HFFc6 (cell line): Measurements from ENCODE around the gene PMFBP1. TPM values are rescaled to one million over a fixed set of nuclear protein-coding genes. Genes with fewer than 3 reads are reported as not detected.

ENCODE experiments used
- DNase-seq: peaks from one replicate; pipeline ENCODE4 v3.0.0-alpha.2; 2018
- H3K27ac Mint-ChIP-seq: 2 replicates; pipeline ENCODE4 v1.8.0; 2020; ENCODE audit warnings: mild to moderate bottlenecking, mixed read lengths
- H3K27me3 Mint-ChIP-seq: 2 replicates; pipeline ENCODE4 v1.8.0; 2021; ENCODE audit warnings: mild to moderate bottlenecking, moderate library complexity, mixed read lengths; ENCODE audit not compliant: insufficient read depth
- H3K36me3 Mint-ChIP-seq: 2 replicates; pipeline ENCODE4 v1.8.0; 2021; ENCODE audit warnings: low read depth, mixed read lengths
- H3K4me1 Mint-ChIP-seq: 2 replicates; pipeline ENCODE4 v1.8.0; 2020; ENCODE audit warnings: low read depth, mixed read lengths
- H3K4me3 Mint-ChIP-seq: 2 replicates; pipeline ENCODE4 v1.8.0; 2020; ENCODE audit warnings: mild to moderate bottlenecking, moderate library complexity, mixed read lengths
- H3K9me3 Mint-ChIP-seq: 2 replicates; pipeline ENCODE4 v1.8.0; 2020; ENCODE audit warnings: mild to moderate bottlenecking, mixed read lengths
- total RNA-seq, 6 experiments: library from RNA; stranded (reverse); fragmentation: NEBNext Ultra II Directional; extraction: Animal tissue kit (Norgen Biotek cat#: 25700); gene quantifications; 2 replicates in 1 of 6; 3 replicates in 5 of 6; pipeline ENCODE4 v1.2.3, GENCODE V29; 2021
- TF ChIP-seq, protein P1 (sequence below): fragments of 200-600 bp; sonication (generic); IDR thresholded peaks from 2 replicates; pipeline ENCODE4 v1.5.0; 2021; ENCODE audit warnings: antibody characterized with exemption, mild to moderate bottlenecking

PMFBP1 gene
- total RNA-seq, 6 experiments from 2014 or later = 0.07 to 0.31 TPM; not detected in 4

DNA sequence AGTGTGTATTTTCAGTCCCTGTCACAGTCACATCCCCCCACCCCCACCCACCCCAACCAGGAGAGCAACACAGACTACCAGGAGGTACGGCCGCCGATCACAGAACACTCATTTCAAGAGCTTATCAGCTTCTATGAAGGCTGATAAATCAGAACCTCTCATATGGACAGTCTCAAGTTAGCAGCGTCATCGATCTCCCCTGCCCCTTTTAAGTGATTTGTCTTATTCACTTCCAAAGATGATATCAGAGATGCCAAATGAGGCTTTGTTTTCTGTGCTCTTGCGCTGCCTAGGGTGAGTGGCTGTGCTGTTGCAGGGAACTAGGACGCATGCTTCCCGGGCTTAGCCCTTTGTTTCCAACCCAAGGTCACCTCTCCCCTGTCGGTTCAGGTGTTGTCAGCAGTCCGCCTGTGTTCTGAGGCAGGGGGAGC, 26.8 kb upstream of the PMFBP1 start:
- H3K4me3 Mint-ChIP-seq = no peak overlapping the region
- peaks cover 33% of the 10 kb centered on the region for H3K4me1 Mint-ChIP-seq
- DNase-seq = no peak
- H3K36me3 Mint-ChIP-seq = no peaks in the 10 kb centered on the region
- peaks cover 3% of the 10 kb centered on the region; the same call in 1 of the 2 replicates for H3K27me3 Mint-ChIP-seq
- no peak overlapping the region for H3K27ac Mint-ChIP-seq
- H3K9me3 Mint-ChIP-seq = no peaks in the 10 kb centered on the region
- TF ChIP-seq, protein P1, sequence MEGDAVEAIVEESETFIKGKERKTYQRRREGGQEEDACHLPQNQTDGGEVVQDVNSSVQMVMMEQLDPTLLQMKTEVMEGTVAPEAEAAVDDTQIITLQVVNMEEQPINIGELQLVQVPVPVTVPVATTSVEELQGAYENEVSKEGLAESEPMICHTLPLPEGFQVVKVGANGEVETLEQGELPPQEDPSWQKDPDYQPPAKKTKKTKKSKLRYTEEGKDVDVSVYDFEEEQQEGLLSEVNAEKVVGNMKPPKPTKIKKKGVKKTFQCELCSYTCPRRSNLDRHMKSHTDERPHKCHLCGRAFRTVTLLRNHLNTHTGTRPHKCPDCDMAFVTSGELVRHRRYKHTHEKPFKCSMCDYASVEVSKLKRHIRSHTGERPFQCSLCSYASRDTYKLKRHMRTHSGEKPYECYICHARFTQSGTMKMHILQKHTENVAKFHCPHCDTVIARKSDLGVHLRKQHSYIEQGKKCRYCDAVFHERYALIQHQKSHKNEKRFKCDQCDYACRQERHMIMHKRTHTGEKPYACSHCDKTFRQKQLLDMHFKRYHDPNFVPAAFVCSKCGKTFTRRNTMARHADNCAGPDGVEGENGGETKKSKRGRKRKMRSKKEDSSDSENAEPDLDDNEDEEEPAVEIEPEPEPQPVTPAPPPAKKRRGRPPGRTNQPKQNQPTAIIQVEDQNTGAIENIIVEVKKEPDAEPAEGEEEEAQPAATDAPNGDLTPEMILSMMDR = no peak

DNA sequence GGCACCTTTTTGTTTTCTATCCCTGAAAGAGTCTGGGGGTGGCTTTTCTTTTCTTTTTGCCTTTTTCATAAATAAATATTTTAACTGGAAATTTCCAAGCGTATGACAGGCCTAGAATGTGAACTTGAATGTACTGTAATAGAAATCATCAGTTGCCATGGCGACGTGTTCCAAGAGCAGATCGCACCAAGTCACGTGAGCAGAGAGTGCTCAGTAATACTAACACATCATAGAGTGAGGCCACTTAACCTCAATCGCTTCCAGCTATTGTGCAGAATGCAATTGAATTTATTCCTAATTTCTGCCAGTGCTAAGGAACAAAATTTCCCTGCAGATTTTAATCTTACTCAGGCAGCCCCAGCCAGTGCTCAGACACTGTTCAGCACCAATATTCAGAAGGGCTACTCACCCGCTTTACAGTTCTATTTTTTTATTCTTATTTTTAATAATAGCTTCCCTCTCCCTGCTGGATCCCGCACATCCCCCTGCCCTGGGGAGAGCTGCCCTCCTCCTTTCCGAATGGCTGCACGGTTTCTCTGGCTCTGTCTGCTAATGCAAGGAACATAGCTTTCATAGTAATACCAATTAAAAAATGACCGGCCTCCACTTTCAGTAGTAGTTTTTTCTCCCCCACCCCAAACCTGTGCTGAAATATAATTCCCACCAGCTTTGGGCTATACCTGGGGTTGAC, 26.2 kb upstream of the PMFBP1 start:
- TF ChIP-seq, protein P1 = no peak
- H3K27me3 Mint-ChIP-seq = peaks cover 3% of the 10 kb centered on the region; the same call in 1 of the 2 replicates
- peak overlapping the region; percentile 10; the same call in 1 of the 2 replicates for H3K4me3 Mint-ChIP-seq
- no peaks in the 10 kb centered on the region for H3K36me3 Mint-ChIP-seq
- H3K9me3 Mint-ChIP-seq = no peaks in the 10 kb centered on the region
- peaks cover 26% of the 10 kb centered on the region for H3K4me1 Mint-ChIP-seq
- peak; percentile 59 for DNase-seq
- no peak overlapping the region; the same call in 1 of the 2 replicates for H3K27ac Mint-ChIP-seq

- DNase-seq = no peak
- Mint-ChIP-seq H3K27ac (peak overlapping the region; percentile 7; the same call in 1 of the 2 replicates), H3K4me3 (no peak overlapping the region; the same call in 1 of the 2 replicates), H3K27me3 (peaks cover 3% of the 10 kb centered on the region; the same call in 1 of the 2 replicates), H3K4me1 (peaks cover 20% of the 10 kb centered on the region), H3K36me3 (no peaks in the 10 kb centered on the region), H3K9me3 (no peaks in the 10 kb centered on the region)
- TF ChIP-seq, protein P1 = no peak
Observed at GRCh38 chr16:72197545-72197944, 25.6 kb upstream of the PMFBP1 start.

GRCh38 chr16:72195609-72196008, 23.7 kb upstream of the PMFBP1 start:
- Mint-ChIP-seq H3K9me3 (no peaks in the 10 kb centered on the region), H3K27me3 (peaks cover 3% of the 10 kb centered on the region; the same call in 1 of the 2 replicates), H3K4me3 (no peak overlapping the region), H3K27ac (no peak overlapping the region), H3K4me1 (peaks cover 13% of the 10 kb centered on the region), H3K36me3 (no peaks in the 10 kb centered on the region)
- DNase-seq = no peak
- TF ChIP-seq, protein P1 = 0 out of 2 replicates have a peak, but pooled peaks have one; percentile 25

- no peak for DNase-seq
- Mint-ChIP-seq H3K27ac (no peak overlapping the region), H3K36me3 (peaks cover 16% of the 10 kb centered on the region), H3K27me3 (peaks cover 2% of the 10 kb centered on the region; the same call in 1 of the 2 replicates), H3K4me3 (no peak overlapping the region), H3K4me1 (peaks cover 18% of the 10 kb centered on the region), H3K9me3 (peaks cover 18% of the 10 kb centered on the region)
- TF ChIP-seq, protein P1 = no peak
Observed at GRCh38 chr16:72191551-72191950, 19.6 kb upstream of the PMFBP1 start.
